CD14-positive monocyte (primary cell): Measurements from ENCODE around the gene SH3TC2. TPM values are rescaled to one million over a fixed set of nuclear protein-coding genes. Genes with fewer than 3 reads are reported as not detected.
A peak's percentile ranks its signal among the peaks of the same experiment; 100 is the strongest.

Source experiments
- DNase-seq, 3 donors: peaks; one replicate each; pipeline ENCODE4 v3.0.0-alpha.2; 2011 to 2022
- H2AFZ ChIP-seq: 2 replicates; pipeline ENCODE4 v1.6.0; 2012; ENCODE audit warnings: mild to moderate bottlenecking, low read depth, low read length, inconsistent platforms; ENCODE audit not compliant: insufficient read depth, poor library complexity, severe bottlenecking
- H3K27ac ChIP-seq, 2 donors: 1 replicate in 1 of 2; 2 replicates in 1 of 2; pipeline ENCODE4 v1.5.1; 2012 to 2013; ENCODE audit warnings: low read length in 2 of 2, control low read depth in 1 of 2, inconsistent platforms in 1 of 2, low read depth in 1 of 2, mild to moderate bottlenecking in 1 of 2
- H3K27me3 ChIP-seq, 2 donors: one replicate each; pipeline versions ENCODE4 v1.6.0 to v1.6.1; 2011 to 2013; ENCODE audit warnings: low read length in 2 of 2; ENCODE audit not compliant: control insufficient read depth in 2 of 2, insufficient read depth in 2 of 2
- H3K36me3 ChIP-seq, 2 donors: replicated peaks in 1 of 2; 1 replicate in 1 of 2; 2 replicates in 1 of 2; pipeline versions ENCODE4 v1.5.1 to v1.6.1; 2012 to 2013; ENCODE audit warnings: low read length in 2 of 2, control low read depth in 1 of 2, inconsistent platforms in 1 of 2, mild to moderate bottlenecking in 1 of 2; ENCODE audit not compliant: insufficient read depth in 2 of 2, control insufficient read depth in 1 of 2
- H3K4me1 ChIP-seq, 2 donors: 1 replicate in 1 of 2; 2 replicates in 1 of 2; pipeline versions ENCODE4 v1.5.1 to v1.6.1; 2012 to 2013; ENCODE audit warnings: low read length in 2 of 2, control low read depth in 1 of 2, inconsistent platforms in 1 of 2, mild to moderate bottlenecking in 1 of 2, moderate library complexity in 1 of 2; ENCODE audit not compliant: insufficient read depth in 2 of 2, control insufficient read depth in 1 of 2
- H3K4me2 ChIP-seq: replicated peaks from 2 replicates; pipeline ENCODE3; 2012; ENCODE audit warnings: low read length, moderate library complexity, mild to moderate bottlenecking; ENCODE audit not compliant: poor library complexity, severe bottlenecking; ENCODE audit errors: extremely low read depth
- H3K4me3 ChIP-seq, 3 experiments: fragments of 200-600 bp in 1 of 3; sonication (generic) in 1 of 3; replicated peaks in 1 of 3; 1 replicate in 2 of 3; 2 replicates in 1 of 3; pipeline ENCODE4 v1.5.1; 2011 to 2013; ENCODE audit warnings: low read length in 3 of 3, mild to moderate bottlenecking in 3 of 3, control low read depth in 2 of 3, low read depth in 2 of 3, inconsistent platforms in 1 of 3, moderate library complexity in 1 of 3
- H3K79me2 ChIP-seq: 2 replicates; pipeline ENCODE4 v1.6.0; 2012; ENCODE audit warnings: mild to moderate bottlenecking, control low read depth, inconsistent platforms, low read length, moderate library complexity; ENCODE audit not compliant: insufficient read depth
- H3K9ac ChIP-seq: 2 replicates; pipeline ENCODE4 v1.6.0; 2017; ENCODE audit warnings: low read length, mild to moderate bottlenecking; ENCODE audit not compliant: insufficient read depth, poor library complexity, severe bottlenecking
- H3K9me3 ChIP-seq, 2 donors: replicated peaks in 1 of 2; 1 replicate in 1 of 2; 2 replicates in 1 of 2; pipeline versions ENCODE4 v1.5.1 to v1.6.1; 2012 to 2013; ENCODE audit warnings: low read length in 2 of 2, control low read depth in 1 of 2; ENCODE audit not compliant: control insufficient read depth in 1 of 2, insufficient read depth in 1 of 2
- H4K20me1 ChIP-seq: 2 replicates; pipeline ENCODE4 v1.6.0; 2012; ENCODE audit warnings: mild to moderate bottlenecking, low read length, control low read depth, moderate library complexity; ENCODE audit not compliant: insufficient read depth
- H3K27ac Mint-ChIP-seq, 7 donors: one replicate each; pipeline ENCODE4 v1.8.0; 2020; ENCODE audit warnings: mild to moderate bottlenecking in 7 of 7, mixed read lengths in 7 of 7, moderate library complexity in 6 of 7, inconsistent platforms in 2 of 7
- H3K27me3 Mint-ChIP-seq, 3 donors: one replicate each; pipeline ENCODE4 v1.8.0; 2021 to 2022; ENCODE audit warnings: low read depth in 3 of 3, mild to moderate bottlenecking in 3 of 3, mixed read lengths in 3 of 3, moderate library complexity in 3 of 3, inconsistent platforms in 1 of 3
- H3K36me3 Mint-ChIP-seq, 2 donors: one replicate each; pipeline ENCODE4 v1.8.0; 2020; ENCODE audit warnings: mixed read lengths in 2 of 2, inconsistent platforms in 1 of 2, mild to moderate bottlenecking in 1 of 2
- H3K4me1 Mint-ChIP-seq: one replicate; pipeline ENCODE4 v1.8.0; 2020; ENCODE audit warnings: mild to moderate bottlenecking, mixed read lengths
- H3K4me3 Mint-ChIP-seq, 2 donors: one replicate each; pipeline ENCODE4 v1.8.0; 2020; ENCODE audit warnings: mild to moderate bottlenecking in 2 of 2, mixed read lengths in 2 of 2, moderate library complexity in 1 of 2
- H3K9me3 Mint-ChIP-seq, 7 donors: one replicate each; pipeline ENCODE4 v1.8.0; 2020 to 2022; ENCODE audit warnings: mixed read lengths in 7 of 7, mild to moderate bottlenecking in 6 of 7, moderate library complexity in 6 of 7, inconsistent platforms in 2 of 7
- CTCF ChIP-seq: fragments of 200-600 bp; IDR thresholded peaks from one replicate; pipeline ENCODE4 v1.8.0; 2022; ENCODE audit warnings: antibody characterized with exemption, mild to moderate bottlenecking
- WGBS: methylation state at CpG from one replicate; pipeline ENCODE4 v1.1.5; 2013; ENCODE audit warnings: missing lambda C conversion rate; ENCODE audit not compliant: insufficient coverage; 5-methylcytosine and 5-hydroxymethylcytosine counted together
- intact Hi-C, 2 donors: fragments of 100-400 bp; cut with micrococcal nuclease; formaldehyde crosslinking; loops; one replicate each; pipeline versions ENCODE4 v1.15.0 to v1.15.1; 2023
- polyA plus RNA-seq, 3 donors: library from polyadenylated mRNA; depleted of rRNA in 1 of 3; unstranded in 2 of 3; stranded (reverse) in 1 of 3; fragments of 300-500 nt in 2 of 3; fragments of >200 nt in 1 of 3; fragmentation: Illumina TruSeq in 2 of 3; gene quantifications; 1 replicate in 2 of 3; 2 replicates in 1 of 3; pipeline ENCODE4 v1.2.3, GENCODE V29; 2012 to 2021

Gene SH3TC2
- polyA plus RNA-seq, 3 donors: 0.01 to 0.30 (median 0.14) TPM

- Histone ChIP-seq H3K36me3 (no peaks in the 10 kb centered on the region), H3K9me3 (no peaks in the 10 kb centered on the region), H3K4me3 (no peak overlapping the region), H4K20me1 (no peaks in the 10 kb centered on the region), H3K4me2 (no peak overlapping the region), H3K4me1 (no peaks in the 10 kb centered on the region), H3K27ac (no peak overlapping the region), H3K79me2 (no peaks in the 10 kb centered on the region), H3K27me3 (no peaks in the 10 kb centered on the region), H2AFZ (no peak overlapping the region), H3K9ac (no peak overlapping the region)
- 76% methylated on average over 3 of the region's 7 CpGs for WGBS
- Mint-ChIP-seq H3K4me3 (no peak overlapping the region), H3K36me3 (no peaks in the 10 kb centered on the region), H3K27ac (peak overlapping the region in 1 of 7 donors; percentile 23), H3K27me3 (peaks cover 0 to 7% (median 4%) of the 10 kb centered on the region in 3 donors), H3K9me3 (peaks cover 0 to 3% (median 0%) of the 10 kb centered on the region in 7 donors), H3K4me1 (peaks cover 6% of the 10 kb centered on the region)
- intact Hi-C loops: no loop called here
- no peak for DNase-seq
- no peak for TF ChIP-seq CTCF
Measured at GRCh38 chr5:148979083-148979723, 83.7 kb downstream of the SH3TC2 start.

GRCh38 chr5:148978370-148979082 lies 84.3 kb downstream of the SH3TC2 start:
- H3K9ac ChIP-seq: no peak overlapping the region
- H3K27me3 ChIP-seq: no peaks in the 10 kb centered on the region
- H3K79me2 ChIP-seq: no peaks in the 10 kb centered on the region
- H3K27ac Mint-ChIP-seq: peak overlapping the region in 1 of 7 donors; percentile 23
- no peaks in the 10 kb centered on the region for H3K36me3 Mint-ChIP-seq
- no peaks in the 10 kb centered on the region for H3K4me1 ChIP-seq
- H2AFZ ChIP-seq: no peak overlapping the region
- H4K20me1 ChIP-seq: no peaks in the 10 kb centered on the region
- H3K36me3 ChIP-seq: no peaks in the 10 kb centered on the region
- H3K27ac ChIP-seq: no peak overlapping the region
- TF ChIP-seq CTCF: no peak
- H3K4me2 ChIP-seq: no peak overlapping the region
- H3K4me1 Mint-ChIP-seq: peaks cover 5% of the 10 kb centered on the region
- no peaks in the 10 kb centered on the region for H3K9me3 ChIP-seq
- intact Hi-C loops: no loop called here
- 89% methylated on average over 4 of the region's 7 CpGs for WGBS
- no peak for DNase-seq
- no peak overlapping the region for H3K4me3 Mint-ChIP-seq
- peaks cover 0 to 3% (median 0%) of the 10 kb centered on the region in 7 donors for H3K9me3 Mint-ChIP-seq
- H3K4me3 ChIP-seq: no peak overlapping the region
- peaks cover 0 to 7% (median 3%) of the 10 kb centered on the region in 3 donors for H3K27me3 Mint-ChIP-seq
